Measurements from ENCODE around the gene SVIL.
A peak's percentile ranks its signal among the peaks of the same experiment; 100 is the strongest.
"Not testable (repeated sequence)": the region's sequence is repeated elsewhere in the genome, so short reads cannot be mapped to it uniquely, and the experiment has no call there.

Gene SVIL

DNA sequence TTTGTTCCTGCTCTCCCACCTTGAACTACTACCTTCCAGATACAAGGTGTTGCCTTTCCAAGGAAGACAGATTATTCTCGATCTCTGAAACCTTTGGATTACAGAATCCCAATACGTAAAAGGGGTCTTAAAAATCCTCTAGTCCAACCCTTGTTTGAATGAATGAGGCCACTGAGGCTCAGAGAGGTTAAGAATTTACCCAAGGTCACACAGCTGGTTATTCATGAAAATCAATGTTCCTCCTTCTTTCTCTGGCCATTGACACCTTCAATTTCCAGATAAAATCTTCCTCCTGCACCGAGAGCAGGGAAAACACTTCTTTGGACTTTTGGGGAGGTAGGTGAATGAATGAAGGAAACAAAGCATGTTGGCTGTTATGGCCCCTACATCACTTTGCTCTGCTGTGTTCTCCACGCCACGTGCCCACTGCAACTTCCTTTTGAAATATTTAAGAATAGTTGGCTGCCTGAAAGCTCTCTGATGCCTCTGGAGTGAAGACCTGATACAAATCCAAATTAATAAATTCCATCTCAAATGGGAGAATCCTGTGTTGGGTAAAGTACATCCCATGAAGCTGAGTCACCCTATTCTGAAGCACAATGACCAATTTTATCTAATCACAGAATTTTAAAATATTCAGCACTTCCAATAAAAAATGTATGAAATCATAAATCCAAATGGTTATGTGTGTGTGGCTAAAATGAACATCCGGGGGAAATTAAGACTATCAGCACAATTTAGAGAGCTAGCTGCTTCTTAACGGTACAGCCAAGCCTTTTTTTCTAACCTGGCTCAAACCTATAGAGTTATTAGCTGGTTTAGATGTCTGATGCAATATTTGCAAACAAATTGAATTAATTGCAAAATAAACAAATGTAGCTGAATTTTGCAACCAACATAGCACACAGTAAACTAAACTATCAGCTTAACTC is 7.3 kb downstream of the SVIL start:
- no peak overlapping the region for H3K14ac ChIP-seq (ENCODE audit: low read length in 2 of 2)
- peaks cover 4 to 20% of the 10 kb centered on the region in 2 experiments for H3K36me3 ChIP-seq (ENCODE audit: control insufficient read depth in 1 of 2, insufficient read depth in 2 of 2, low read depth in 1 of 2, low read length in 2 of 2)
- H4K8ac ChIP-seq (ENCODE audit: low read length): no peak overlapping the region
- no peaks in the 10 kb centered on the region for H3K79me1 ChIP-seq (replicated peaks; ENCODE audit: low read length, poor library complexity, severe bottlenecking)
- H3K9ac ChIP-seq (ENCODE audit: low read length): peak overlapping the region; percentile 68
- H2BK120ac ChIP-seq (ENCODE audit: low read depth, low read length): no peak overlapping the region
- peak overlapping the region; percentile 61 for H2AK5ac ChIP-seq (ENCODE audit: low read length, severe bottlenecking)
- H3K4ac ChIP-seq (ENCODE audit: low read depth in 1 of 2, low read length in 2 of 2): no peak overlapping the region
- no peak overlapping the region for H2BK5ac ChIP-seq (ENCODE audit: low read depth, low read length, poor library complexity, severe bottlenecking)
- 97% methylated on average over 4 of the region's 7 CpGs for WGBS
- no peak overlapping the region for H2BK15ac ChIP-seq (ENCODE audit: low read depth, poor library complexity, severe bottlenecking)
- H2BK12ac ChIP-seq (ENCODE audit: low read length in 2 of 2): no peak overlapping the region
- H3K4me3 ChIP-seq (ENCODE audit: insufficient read depth in 1 of 2, low read depth in 1 of 2, low read length in 2 of 2): peak overlapping the region in 1 of 2 experiments; percentile 39
- H3K9me3 ChIP-seq (ENCODE audit: control insufficient read depth, low read length): no peaks in the 10 kb centered on the region
- no peak overlapping the region for H3K23ac ChIP-seq (ENCODE audit: low read length in 2 of 2)
- no peak overlapping the region for H4K91ac ChIP-seq (ENCODE audit: low read length)
- no peak overlapping the region for H2AFZ ChIP-seq (ENCODE audit: low read depth, low read length)
- H3K4me2 ChIP-seq (ENCODE audit: low read length, poor library complexity, severe bottlenecking): no peak overlapping the region
- H3K27me3 ChIP-seq (ENCODE audit: control insufficient read depth in 1 of 2, insufficient read depth in 1 of 2, low read length in 2 of 2): no peaks in the 10 kb centered on the region
- H3K4me1 ChIP-seq (ENCODE audit: control insufficient read depth, insufficient read depth, low read depth, low read length): peaks cover 11% of the 10 kb centered on the region
- peak; percentile 57 for DNase-seq
- H3K27ac ChIP-seq (ENCODE audit: low read length, poor library complexity, severe bottlenecking): no peak overlapping the region
- peak overlapping the region in 1 of 2 experiments; percentile 18 for H3K18ac ChIP-seq (ENCODE audit: low read depth in 1 of 2, low read length in 2 of 2)

DNA sequence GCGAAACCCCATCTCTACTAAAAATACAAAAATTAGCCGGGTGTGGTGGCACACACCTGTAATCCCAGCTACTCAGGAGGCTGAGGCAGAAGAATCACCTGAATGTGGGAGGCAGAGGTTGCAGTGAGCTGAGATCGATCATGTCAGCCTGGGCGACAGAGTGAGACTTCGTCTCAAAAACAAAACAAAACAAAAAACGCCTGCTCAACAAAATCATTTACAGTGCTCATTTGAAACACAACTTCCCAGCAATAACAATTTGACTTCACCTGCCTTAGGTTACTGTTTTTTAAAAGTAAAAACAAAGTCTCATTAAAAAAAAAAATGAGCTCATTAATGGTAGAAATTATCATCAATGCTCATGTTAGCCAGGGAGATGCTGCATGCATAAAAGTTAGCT is 10.4 kb downstream of the SVIL start:
- not testable (repeated sequence) for H3K9me3 ChIP-seq (ENCODE audit: control insufficient read depth, low read length); H2BK120ac ChIP-seq (ENCODE audit: low read depth, low read length); H3K4me3 ChIP-seq (ENCODE audit: insufficient read depth in 1 of 2, low read depth in 1 of 2, low read length in 2 of 2); H3K4me2 ChIP-seq (ENCODE audit: low read length, poor library complexity, severe bottlenecking); H3K4ac ChIP-seq (ENCODE audit: low read depth in 1 of 2, low read length in 2 of 2); H2BK5ac ChIP-seq (ENCODE audit: low read depth, low read length, poor library complexity, severe bottlenecking); H3K27me3 ChIP-seq (ENCODE audit: control insufficient read depth in 1 of 2, insufficient read depth in 1 of 2, low read length in 2 of 2); H3K23ac ChIP-seq (ENCODE audit: low read length in 2 of 2); H4K8ac ChIP-seq (ENCODE audit: low read length); H3K9ac ChIP-seq (ENCODE audit: low read length); H3K27ac ChIP-seq (ENCODE audit: low read length, poor library complexity, severe bottlenecking); H3K14ac ChIP-seq (ENCODE audit: low read length in 2 of 2); H2BK12ac ChIP-seq (ENCODE audit: low read length in 2 of 2); H3K79me1 ChIP-seq (replicated peaks; ENCODE audit: low read length, poor library complexity, severe bottlenecking); H2AFZ ChIP-seq (ENCODE audit: low read depth, low read length); H2BK15ac ChIP-seq (ENCODE audit: low read depth, poor library complexity, severe bottlenecking); H2AK5ac ChIP-seq (ENCODE audit: low read length, severe bottlenecking); H3K18ac ChIP-seq (ENCODE audit: low read depth in 1 of 2, low read length in 2 of 2); DNase-seq; H4K91ac ChIP-seq (ENCODE audit: low read length)
- Histone ChIP-seq H3K36me3 (ENCODE audit: control insufficient read depth in 1 of 2, insufficient read depth in 2 of 2, low read depth in 1 of 2, low read length in 2 of 2) (peaks cover 0 to 11% of the 10 kb centered on the region in 2 experiments), H3K4me1 (ENCODE audit: control insufficient read depth, insufficient read depth, low read depth, low read length) (peaks cover 10% of the 10 kb centered on the region)
- 96% methylated on average over 5 of the region's 6 CpGs for WGBS

- H3K4me1 ChIP-seq (ENCODE audit: control insufficient read depth, insufficient read depth, low read depth, low read length): peaks cover 10% of the 10 kb centered on the region
- H3K18ac ChIP-seq (ENCODE audit: low read depth in 1 of 2, low read length in 2 of 2): no peak overlapping the region
- H3K14ac ChIP-seq (ENCODE audit: low read length in 2 of 2): no peak overlapping the region
- H2AK5ac ChIP-seq (ENCODE audit: low read length, severe bottlenecking): no peak overlapping the region
- H3K27me3 ChIP-seq (ENCODE audit: control insufficient read depth in 1 of 2, insufficient read depth in 1 of 2, low read length in 2 of 2): no peaks in the 10 kb centered on the region
- H3K4ac ChIP-seq (ENCODE audit: low read depth in 1 of 2, low read length in 2 of 2): no peak overlapping the region
- no peak overlapping the region for H2BK120ac ChIP-seq (ENCODE audit: low read depth, low read length)
- no peaks in the 10 kb centered on the region for H3K9me3 ChIP-seq (ENCODE audit: control insufficient read depth, low read length)
- H3K4me3 ChIP-seq (ENCODE audit: insufficient read depth in 1 of 2, low read depth in 1 of 2, low read length in 2 of 2): no peak overlapping the region
- H3K4me2 ChIP-seq (ENCODE audit: low read length, poor library complexity, severe bottlenecking): no peak overlapping the region
- no peak overlapping the region for H2BK5ac ChIP-seq (ENCODE audit: low read depth, low read length, poor library complexity, severe bottlenecking)
- no peak overlapping the region for H3K27ac ChIP-seq (ENCODE audit: low read length, poor library complexity, severe bottlenecking)
- H2BK15ac ChIP-seq (ENCODE audit: low read depth, poor library complexity, severe bottlenecking): no peak overlapping the region
- H4K8ac ChIP-seq (ENCODE audit: low read length): peak overlapping the region; percentile 2
- no peak overlapping the region for H3K9ac ChIP-seq (ENCODE audit: low read length)
- no peaks in the 10 kb centered on the region for H3K79me1 ChIP-seq (replicated peaks; ENCODE audit: low read length, poor library complexity, severe bottlenecking)
- H4K91ac ChIP-seq (ENCODE audit: low read length): no peak overlapping the region
- peak; percentile 42 for DNase-seq
- no peak overlapping the region for H2AFZ ChIP-seq (ENCODE audit: low read depth, low read length)
- H3K23ac ChIP-seq (ENCODE audit: low read length in 2 of 2): no peak overlapping the region
- WGBS: 100% methylated on average over 3 of the region's 4 CpGs
- peak overlapping the region in 1 of 2 experiments; percentile 28 for H2BK12ac ChIP-seq (ENCODE audit: low read length in 2 of 2)
- peaks cover 0 to 8% of the 10 kb centered on the region in 2 experiments for H3K36me3 ChIP-seq (ENCODE audit: control insufficient read depth in 1 of 2, insufficient read depth in 2 of 2, low read depth in 1 of 2, low read length in 2 of 2)
Measured at GRCh38 chr10:29623797-29624196, 11.0 kb downstream of the SVIL start.

GRCh38 chr10:29622382-29622922 is 12.3 kb downstream of the SVIL start:
- no peak overlapping the region for H3K14ac ChIP-seq (ENCODE audit: low read length in 2 of 2)
- peaks cover 0 to 4% of the 10 kb centered on the region in 2 experiments for H3K36me3 ChIP-seq (ENCODE audit: control insufficient read depth in 1 of 2, insufficient read depth in 2 of 2, low read depth in 1 of 2, low read length in 2 of 2)
- H3K23ac ChIP-seq (ENCODE audit: low read length in 2 of 2): no peak overlapping the region
- H4K91ac ChIP-seq (ENCODE audit: low read length): no peak overlapping the region
- no peak overlapping the region for H3K4me3 ChIP-seq (ENCODE audit: insufficient read depth in 1 of 2, low read depth in 1 of 2, low read length in 2 of 2)
- no peak overlapping the region for H3K4ac ChIP-seq (ENCODE audit: low read depth in 1 of 2, low read length in 2 of 2)
- no peak overlapping the region for H3K9ac ChIP-seq (ENCODE audit: low read length)
- H3K4me1 ChIP-seq (ENCODE audit: control insufficient read depth, insufficient read depth, low read depth, low read length): peaks cover 16% of the 10 kb centered on the region
- no peaks in the 10 kb centered on the region for H3K79me1 ChIP-seq (replicated peaks; ENCODE audit: low read length, poor library complexity, severe bottlenecking)
- H3K9me3 ChIP-seq (ENCODE audit: control insufficient read depth, low read length): no peaks in the 10 kb centered on the region
- no peak overlapping the region for H4K8ac ChIP-seq (ENCODE audit: low read length)
- no peak overlapping the region for H3K4me2 ChIP-seq (ENCODE audit: low read length, poor library complexity, severe bottlenecking)
- no peak overlapping the region for H2BK12ac ChIP-seq (ENCODE audit: low read length in 2 of 2)
- H3K27ac ChIP-seq (ENCODE audit: low read length, poor library complexity, severe bottlenecking): no peak overlapping the region
- 49% methylated on average over 12 of the region's 14 CpGs for WGBS
- peak; percentile 49 for DNase-seq
- no peak overlapping the region for H2AFZ ChIP-seq (ENCODE audit: low read depth, low read length)
- no peak overlapping the region for H2BK5ac ChIP-seq (ENCODE audit: low read depth, low read length, poor library complexity, severe bottlenecking)
- no peak overlapping the region for H2BK120ac ChIP-seq (ENCODE audit: low read depth, low read length)
- H3K18ac ChIP-seq (ENCODE audit: low read depth in 1 of 2, low read length in 2 of 2): no peak overlapping the region
- no peak overlapping the region for H2AK5ac ChIP-seq (ENCODE audit: low read length, severe bottlenecking)
- no peak overlapping the region for H2BK15ac ChIP-seq (ENCODE audit: low read depth, poor library complexity, severe bottlenecking)
- no peaks in the 10 kb centered on the region for H3K27me3 ChIP-seq (ENCODE audit: control insufficient read depth in 1 of 2, insufficient read depth in 1 of 2, low read length in 2 of 2)
